ENCODE measurements around the gene NAB2.
"Not testable (repeated sequence)": the region's sequence is repeated elsewhere in the genome, so short reads cannot be mapped to it uniquely, and the experiment has no call there.

Gene NAB2

GRCh38 chr12:57051011-57051410 lies 37.9 kb upstream of the NAB2 start:
- no peak for ATAC-seq
- TF ChIP-seq ISL1 (CRISPR knock-in tag; IDR thresholded peaks at IDR 0.05): no peak
- TF ChIP-seq TCF4 (CRISPR knock-in tag; IDR thresholded peaks at IDR 0.05; ENCODE audit: borderline replicate concordance): no peak
- no peak for TF ChIP-seq OSR1 (CRISPR knock-in tag; IDR thresholded peaks at IDR 0.05)

GRCh38 chr12:57053146-57053545 lies 35.8 kb upstream of the NAB2 start:
- not testable (repeated sequence) for ATAC-seq

GRCh38 chr12:57053901-57054300 lies 35.0 kb upstream of the NAB2 start:
- not testable (repeated sequence) for ATAC-seq

DNA sequence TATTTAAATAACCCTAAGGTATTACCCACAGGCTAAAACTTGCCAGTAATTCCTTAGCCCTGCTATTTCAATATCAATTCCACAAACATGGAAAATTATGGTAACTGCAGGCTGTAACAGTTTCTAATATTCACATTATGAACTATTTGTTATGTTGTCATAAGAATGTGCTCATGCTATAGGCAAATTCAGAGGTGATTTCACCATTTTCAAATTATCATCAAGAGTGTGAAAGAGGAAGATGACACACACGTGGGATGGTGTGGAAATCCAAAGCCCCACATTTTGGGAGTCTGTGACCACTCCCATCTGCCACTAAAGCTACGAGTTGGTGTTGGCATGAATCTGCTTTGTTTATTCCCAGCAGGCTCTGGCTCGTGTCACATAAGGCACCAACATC lies 33.1 kb upstream of the NAB2 start:
- ATAC-seq: no peak
- no peak for TF ChIP-seq ZNF565 (CRISPR knock-in tag; conservative IDR thresholded peaks at IDR 0.05; ENCODE audit: low read depth)
- no peak for TF ChIP-seq OSR1 (CRISPR knock-in tag; IDR thresholded peaks at IDR 0.05)
- TF ChIP-seq GLIS3 (CRISPR knock-in tag; IDR thresholded peaks at IDR 0.05): no peak
- no peak for TF ChIP-seq ISL1 (CRISPR knock-in tag; IDR thresholded peaks at IDR 0.05)
- TF ChIP-seq ESRRG (CRISPR knock-in tag; IDR thresholded peaks at IDR 0.05): no peak
- no peak for TF ChIP-seq RARB (CRISPR knock-in tag; IDR thresholded peaks at IDR 0.05)
- TF ChIP-seq ZNF8 (CRISPR knock-in tag; IDR thresholded peaks at IDR 0.05): no peak
- no peak for TF ChIP-seq ZNF70 (CRISPR knock-in tag; IDR thresholded peaks at IDR 0.05)
- no peak for TF ChIP-seq TSHZ2 (CRISPR knock-in tag; IDR thresholded peaks at IDR 0.05)
- TF ChIP-seq ZC3H10 (CRISPR knock-in tag; IDR thresholded peaks at IDR 0.05): no peak
- no peak for TF ChIP-seq PATZ1 (CRISPR knock-in tag; IDR thresholded peaks at IDR 0.05; ENCODE audit: borderline replicate concordance)
- no peak for TF ChIP-seq ARNTL (CRISPR knock-in tag; IDR thresholded peaks at IDR 0.05; ENCODE audit: borderline replicate concordance, low read depth)
- no peak for TF ChIP-seq BACH2 (CRISPR knock-in tag; IDR thresholded peaks at IDR 0.05; ENCODE audit: borderline replicate concordance)
- TF ChIP-seq TOX (CRISPR knock-in tag; IDR thresholded peaks at IDR 0.05; ENCODE audit: borderline replicate concordance): no peak
- TF ChIP-seq ZFP3 (CRISPR knock-in tag; IDR thresholded peaks at IDR 0.05): no peak

DNA sequence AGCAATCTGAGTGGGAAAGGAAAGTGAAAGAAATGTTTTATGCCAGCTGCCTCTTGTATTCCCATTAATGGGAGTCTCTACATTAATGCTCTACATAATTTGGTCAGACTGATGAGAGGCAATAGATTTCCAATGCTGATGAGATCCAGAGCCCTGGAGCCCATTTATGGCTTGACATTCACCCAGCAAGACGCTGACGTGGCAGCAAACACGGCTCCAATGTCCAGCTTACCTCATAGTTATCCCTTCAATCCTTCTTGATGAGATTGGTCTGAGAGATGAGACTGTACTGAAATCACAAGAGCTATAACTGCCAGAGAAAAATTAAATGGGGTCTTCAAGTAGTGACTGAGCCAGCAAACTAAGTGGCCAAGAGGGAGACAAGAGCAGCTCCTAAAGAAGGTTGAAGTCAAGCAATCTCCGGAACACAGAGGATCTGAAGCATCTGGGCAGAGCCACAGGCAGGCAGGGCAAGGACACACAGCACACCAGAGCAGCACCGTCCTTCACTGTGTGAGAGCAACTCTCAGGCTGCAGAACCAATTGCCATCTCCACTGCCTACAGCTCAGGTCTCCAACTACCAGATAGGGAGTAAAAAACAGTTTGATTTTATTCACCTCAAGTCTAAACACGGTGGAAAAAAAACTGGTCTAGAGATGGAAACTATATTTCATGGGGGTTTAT lies 31.7 kb upstream of the NAB2 start:
- no peak for ATAC-seq
- no peak for TF ChIP-seq ZNF8 (CRISPR knock-in tag; IDR thresholded peaks at IDR 0.05)
- TF ChIP-seq CSRNP3 (CRISPR knock-in tag; IDR thresholded peaks at IDR 0.05): no peak
- TF ChIP-seq GLIS3 (CRISPR knock-in tag; IDR thresholded peaks at IDR 0.05): no peak
- TF ChIP-seq CREB5 (CRISPR knock-in tag; IDR thresholded peaks at IDR 0.05; ENCODE audit: low read depth): no peak
- no peak for TF ChIP-seq ARNTL (CRISPR knock-in tag; IDR thresholded peaks at IDR 0.05; ENCODE audit: borderline replicate concordance, low read depth)
- no peak for TF ChIP-seq OSR1 (CRISPR knock-in tag; IDR thresholded peaks at IDR 0.05)

All from SK-N-SH treated with all-trans-retinoic acid at 6 μM for 48 hours (cell line).